Liver (tissue), 9 donors: ENCODE results near the gene TCEA2. TPM values are rescaled to one million over a fixed set of nuclear protein-coding genes. Genes with fewer than 3 reads are reported as not detected.

Experiments
- DNase-seq: peaks from one replicate; pipeline ENCODE4 v3.0.0-alpha.2; 2017; ENCODE audit warnings: low spot score
- H3K27ac ChIP-seq, 2 donors: one replicate each; pipeline ENCODE4 v1.7.0; 2013; ENCODE audit warnings: inconsistent platforms in 2 of 2, low read length in 2 of 2, control low read depth in 1 of 2, low read depth in 1 of 2, mild to moderate bottlenecking in 1 of 2
- H3K27me3 ChIP-seq, 4 donors: one replicate each; pipeline versions ENCODE4 v1.6.1 to v1.7.0; 2013; ENCODE audit warnings: low read length in 3 of 4, inconsistent platforms in 1 of 4, mild to moderate bottlenecking in 1 of 4, moderate library complexity in 1 of 4; ENCODE audit not compliant: control insufficient read depth in 4 of 4, insufficient read depth in 4 of 4
- H3K36me3 ChIP-seq, 4 donors: one replicate each; pipeline versions ENCODE4 v1.6.1 to v1.7.0; 2013; ENCODE audit warnings: low read length in 3 of 4, mild to moderate bottlenecking in 3 of 4, low read depth in 1 of 4, moderate library complexity in 1 of 4; ENCODE audit not compliant: control insufficient read depth in 4 of 4, insufficient read depth in 3 of 4
- H3K4me1 ChIP-seq, 4 donors: one replicate each; pipeline versions ENCODE4 v1.6.1 to v1.7.0; 2013; ENCODE audit warnings: low read length in 3 of 4, mild to moderate bottlenecking in 3 of 4, moderate library complexity in 1 of 4; ENCODE audit not compliant: control insufficient read depth in 4 of 4, insufficient read depth in 4 of 4
- H3K4me3 ChIP-seq, 3 donors: one replicate each; pipeline versions ENCODE4 v1.6.1 to v1.7.0; 2013; ENCODE audit warnings: low read length in 3 of 3, control low read depth in 1 of 3, low read depth in 1 of 3, mild to moderate bottlenecking in 1 of 3
- H3K9ac ChIP-seq, 2 donors: one replicate each; pipeline ENCODE4 v1.7.0; 2013; ENCODE audit warnings: low read length in 2 of 2, mild to moderate bottlenecking in 2 of 2, moderate library complexity in 2 of 2, control low read depth in 1 of 2, low read depth in 1 of 2
- H3K9me3 ChIP-seq, 4 donors: one replicate each; pipeline versions ENCODE4 v1.6.1 to v1.7.0; 2013; ENCODE audit warnings: low read length in 3 of 4; ENCODE audit not compliant: control insufficient read depth in 4 of 4
- EGR1 ChIP-seq, 2 donors: IDR thresholded peaks; 2 replicates each; pipeline ENCODE4 v1.6.1; 2016 to 2018; ENCODE audit warnings: antibody characterized with exemption in 2 of 2, low read depth in 2 of 2
- FOXA1 ChIP-seq: IDR thresholded peaks from 2 replicates; pipeline ENCODE4 v1.6.1; 2016; ENCODE audit warnings: antibody characterized with exemption
- FOXA2 ChIP-seq: IDR thresholded peaks from 2 replicates; pipeline ENCODE4 v1.6.1; 2016; ENCODE audit warnings: antibody characterized with exemption
- GABPA ChIP-seq, 2 donors: IDR thresholded peaks in 1 of 2; conservative IDR thresholded peaks in 1 of 2; 2 replicates each; pipeline ENCODE4 v1.6.1; 2016; ENCODE audit warnings: antibody characterized with exemption in 2 of 2, mild to moderate bottlenecking in 1 of 2, moderate library complexity in 1 of 2
- HNF4A ChIP-seq, 2 donors: conservative IDR thresholded peaks; 2 replicates each; pipeline ENCODE4 v1.6.1; 2016; ENCODE audit warnings: antibody characterized with exemption in 2 of 2, mild to moderate bottlenecking in 2 of 2
- HNF4G ChIP-seq: IDR thresholded peaks from 2 replicates; pipeline ENCODE4 v1.6.1; 2016; ENCODE audit warnings: antibody characterized with exemption
- JUND ChIP-seq, 2 donors: IDR thresholded peaks; 2 replicates each; pipeline ENCODE4 v1.6.1; 2016; ENCODE audit warnings: antibody characterized with exemption in 2 of 2
- NR2F2 ChIP-seq: IDR thresholded peaks from 2 replicates; pipeline ENCODE4 v1.6.1; 2016; ENCODE audit warnings: antibody characterized with exemption
- RAD21 ChIP-seq, 2 donors: IDR thresholded peaks; 2 replicates each; pipeline ENCODE4 v1.6.1; 2016; ENCODE audit warnings: antibody characterized with exemption in 2 of 2, mild to moderate bottlenecking in 2 of 2
- RXRA ChIP-seq, 2 donors: IDR thresholded peaks; 2 replicates each; pipeline ENCODE4 v1.6.1; 2017 to 2018; ENCODE audit warnings: antibody characterized with exemption in 2 of 2, mild to moderate bottlenecking in 1 of 2
- SP1 ChIP-seq: IDR thresholded peaks from 2 replicates; pipeline ENCODE4 v1.6.1; 2018; ENCODE audit warnings: antibody characterized with exemption, mild to moderate bottlenecking
- TAF1 ChIP-seq: conservative IDR thresholded peaks from 2 replicates; pipeline ENCODE4 v1.6.1; 2016; ENCODE audit warnings: antibody characterized with exemption, mild to moderate bottlenecking
- YY1 ChIP-seq: IDR thresholded peaks from 2 replicates; pipeline ENCODE4 v1.6.1; 2016; ENCODE audit warnings: antibody characterized with exemption, mild to moderate bottlenecking
- WGBS: extraction: QIAGEN DNeasy Blood & Tissue Kit; methylation state at CpG from one replicate; pipeline ENCODE4 v1.1.7; 2013; 5-methylcytosine and 5-hydroxymethylcytosine counted together
- polyA plus RNA-seq, 2 donors: library from polyadenylated mRNA; stranded (reverse) in 1 of 2; unstranded in 1 of 2; fragments of 200-250 nt in 1 of 2; fragments of >200 nt in 1 of 2; fragmentation: Nextera tagmentation in 1 of 2; extraction: Ambion mirVana in 1 of 2; gene quantifications; one replicate each; pipeline versions ENCODE4 v1.2.1 to v1.2.3, GENCODE V29; 2013 to 2015
- total RNA-seq, 2 donors: library from RNA; depleted of rRNA; stranded (reverse); fragments of >200 nt; gene quantifications; one replicate each; pipeline ENCODE4 v1.2.3, GENCODE V29; 2014
- TF ChIP-seq, protein P1 (sequence below): IDR thresholded peaks from 2 replicates; pipeline ENCODE4 v1.6.1; 2016; ENCODE audit warnings: antibody characterized with exemption, mild to moderate bottlenecking
- TF ChIP-seq, protein P2 (sequence below): IDR thresholded peaks from 2 replicates; pipeline ENCODE4 v1.6.1; 2016; ENCODE audit warnings: antibody characterized with exemption
- TF ChIP-seq, protein P3 (sequence below): fragments of 150-350 bp; IDR thresholded peaks from 2 replicates; pipeline ENCODE4 v1.5.1; 2017; ENCODE audit warnings: improper control_type of control experiment, low read depth, low read length; ENCODE audit not compliant: missing input control
- TF ChIP-seq, protein P4 (sequence below): IDR thresholded peaks from 2 replicates; pipeline ENCODE4 v1.6.1; 2016; ENCODE audit warnings: antibody characterized with exemption
- TF ChIP-seq, protein P5 (sequence below): IDR thresholded peaks from 2 replicates; pipeline ENCODE4 v1.6.1; 2016; ENCODE audit warnings: antibody characterized with exemption
- donor health status: healthy.
- donor health status: healthy.
- donor health status: healthy.
- donor health status: healthy.
- donor health status: healthy.

The TCEA2 gene
- total and polyA plus RNA-seq, 4 donors, result 4.6 to 22.6 (median 11.8) TPM

DNA sequence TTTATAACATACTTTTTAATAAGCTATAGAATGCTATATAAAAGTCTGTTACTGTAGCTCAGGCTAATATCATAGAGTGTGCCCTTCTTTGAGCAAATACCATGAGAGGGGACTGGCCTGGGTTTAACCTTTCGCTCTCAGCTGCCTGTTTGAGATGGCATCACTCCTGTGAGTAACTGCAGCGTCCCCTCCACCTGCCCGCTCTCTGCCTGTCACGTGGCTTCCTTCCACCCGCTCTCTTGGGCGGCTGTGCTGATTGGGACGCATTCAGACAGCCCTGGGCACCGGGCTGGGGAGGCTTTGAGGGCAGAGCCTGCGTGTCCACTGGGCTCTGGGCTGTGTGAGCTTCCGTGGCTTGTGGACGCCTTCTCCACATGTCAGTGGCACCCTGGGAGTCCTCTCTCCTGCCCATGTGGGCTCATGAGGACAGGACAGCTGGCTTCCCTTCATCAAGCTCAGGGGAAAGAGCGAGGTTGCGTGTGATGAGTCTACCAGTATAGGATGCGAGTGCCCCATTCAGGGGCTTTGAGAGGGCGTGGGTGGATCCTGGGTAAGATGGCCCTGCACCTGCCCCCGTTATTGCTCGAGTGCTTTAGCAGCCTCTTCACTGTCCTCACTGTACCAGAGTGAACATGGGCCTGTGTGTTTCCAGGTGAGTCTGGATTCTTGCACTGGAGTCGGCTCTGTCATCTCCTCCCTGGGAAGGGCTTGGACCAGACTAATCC, 37.7 kb upstream of the TCEA2 start:
- peaks cover 15 to 34% (median 27%) of the 10 kb centered on the region in 4 donors for H3K4me1 ChIP-seq
- no peaks in the 10 kb centered on the region for H3K27me3 ChIP-seq
- TF ChIP-seq, protein P1, sequence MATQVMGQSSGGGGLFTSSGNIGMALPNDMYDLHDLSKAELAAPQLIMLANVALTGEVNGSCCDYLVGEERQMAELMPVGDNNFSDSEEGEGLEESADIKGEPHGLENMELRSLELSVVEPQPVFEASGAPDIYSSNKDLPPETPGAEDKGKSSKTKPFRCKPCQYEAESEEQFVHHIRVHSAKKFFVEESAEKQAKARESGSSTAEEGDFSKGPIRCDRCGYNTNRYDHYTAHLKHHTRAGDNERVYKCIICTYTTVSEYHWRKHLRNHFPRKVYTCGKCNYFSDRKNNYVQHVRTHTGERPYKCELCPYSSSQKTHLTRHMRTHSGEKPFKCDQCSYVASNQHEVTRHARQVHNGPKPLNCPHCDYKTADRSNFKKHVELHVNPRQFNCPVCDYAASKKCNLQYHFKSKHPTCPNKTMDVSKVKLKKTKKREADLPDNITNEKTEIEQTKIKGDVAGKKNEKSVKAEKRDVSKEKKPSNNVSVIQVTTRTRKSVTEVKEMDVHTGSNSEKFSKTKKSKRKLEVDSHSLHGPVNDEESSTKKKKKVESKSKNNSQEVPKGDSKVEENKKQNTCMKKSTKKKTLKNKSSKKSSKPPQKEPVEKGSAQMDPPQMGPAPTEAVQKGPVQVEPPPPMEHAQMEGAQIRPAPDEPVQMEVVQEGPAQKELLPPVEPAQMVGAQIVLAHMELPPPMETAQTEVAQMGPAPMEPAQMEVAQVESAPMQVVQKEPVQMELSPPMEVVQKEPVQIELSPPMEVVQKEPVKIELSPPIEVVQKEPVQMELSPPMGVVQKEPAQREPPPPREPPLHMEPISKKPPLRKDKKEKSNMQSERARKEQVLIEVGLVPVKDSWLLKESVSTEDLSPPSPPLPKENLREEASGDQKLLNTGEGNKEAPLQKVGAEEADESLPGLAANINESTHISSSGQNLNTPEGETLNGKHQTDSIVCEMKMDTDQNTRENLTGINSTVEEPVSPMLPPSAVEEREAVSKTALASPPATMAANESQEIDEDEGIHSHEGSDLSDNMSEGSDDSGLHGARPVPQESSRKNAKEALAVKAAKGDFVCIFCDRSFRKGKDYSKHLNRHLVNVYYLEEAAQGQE, result peak; percentile 69
- TF ChIP-seq, protein P2, sequence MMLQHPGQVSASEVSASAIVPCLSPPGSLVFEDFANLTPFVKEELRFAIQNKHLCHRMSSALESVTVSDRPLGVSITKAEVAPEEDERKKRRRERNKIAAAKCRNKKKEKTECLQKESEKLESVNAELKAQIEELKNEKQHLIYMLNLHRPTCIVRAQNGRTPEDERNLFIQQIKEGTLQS, result no peak
- TF ChIP-seq FOXA1 (no peak), EGR1 (IDR thresholded peaks at IDR 0.05; ENCODE audit: low read depth in 2 of 2) (no peak), GABPA (IDR thresholded peaks at IDR 0.05 in 1 of 2, conservative IDR thresholded peaks at IDR 0.05 in 1 of 2) (peak in 1 of 2 donors; percentile 65), HNF4G (no peak), JUND (IDR thresholded peaks at IDR 0.05) (peak in 1 of 2 donors; percentile 58), SP1 (peak; percentile 88), FOXA2 (peak; percentile 50), RAD21 (IDR thresholded peaks at IDR 0.05) (no peak), YY1 (peak; percentile 45), HNF4A (conservative IDR thresholded peaks at IDR 0.05) (peak; percentile 51 to 81), RXRA (IDR thresholded peaks at IDR 0.05) (peak; percentile 84 to 96), TAF1 (peak; percentile 57), NR2F2 (no peak)
- TF ChIP-seq, protein P3, sequence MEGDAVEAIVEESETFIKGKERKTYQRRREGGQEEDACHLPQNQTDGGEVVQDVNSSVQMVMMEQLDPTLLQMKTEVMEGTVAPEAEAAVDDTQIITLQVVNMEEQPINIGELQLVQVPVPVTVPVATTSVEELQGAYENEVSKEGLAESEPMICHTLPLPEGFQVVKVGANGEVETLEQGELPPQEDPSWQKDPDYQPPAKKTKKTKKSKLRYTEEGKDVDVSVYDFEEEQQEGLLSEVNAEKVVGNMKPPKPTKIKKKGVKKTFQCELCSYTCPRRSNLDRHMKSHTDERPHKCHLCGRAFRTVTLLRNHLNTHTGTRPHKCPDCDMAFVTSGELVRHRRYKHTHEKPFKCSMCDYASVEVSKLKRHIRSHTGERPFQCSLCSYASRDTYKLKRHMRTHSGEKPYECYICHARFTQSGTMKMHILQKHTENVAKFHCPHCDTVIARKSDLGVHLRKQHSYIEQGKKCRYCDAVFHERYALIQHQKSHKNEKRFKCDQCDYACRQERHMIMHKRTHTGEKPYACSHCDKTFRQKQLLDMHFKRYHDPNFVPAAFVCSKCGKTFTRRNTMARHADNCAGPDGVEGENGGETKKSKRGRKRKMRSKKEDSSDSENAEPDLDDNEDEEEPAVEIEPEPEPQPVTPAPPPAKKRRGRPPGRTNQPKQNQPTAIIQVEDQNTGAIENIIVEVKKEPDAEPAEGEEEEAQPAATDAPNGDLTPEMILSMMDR, result no peak
- TF ChIP-seq, protein P4, sequence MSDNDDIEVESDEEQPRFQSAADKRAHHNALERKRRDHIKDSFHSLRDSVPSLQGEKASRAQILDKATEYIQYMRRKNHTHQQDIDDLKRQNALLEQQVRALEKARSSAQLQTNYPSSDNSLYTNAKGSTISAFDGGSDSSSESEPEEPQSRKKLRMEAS, result no peak
- TF ChIP-seq, protein P5, sequence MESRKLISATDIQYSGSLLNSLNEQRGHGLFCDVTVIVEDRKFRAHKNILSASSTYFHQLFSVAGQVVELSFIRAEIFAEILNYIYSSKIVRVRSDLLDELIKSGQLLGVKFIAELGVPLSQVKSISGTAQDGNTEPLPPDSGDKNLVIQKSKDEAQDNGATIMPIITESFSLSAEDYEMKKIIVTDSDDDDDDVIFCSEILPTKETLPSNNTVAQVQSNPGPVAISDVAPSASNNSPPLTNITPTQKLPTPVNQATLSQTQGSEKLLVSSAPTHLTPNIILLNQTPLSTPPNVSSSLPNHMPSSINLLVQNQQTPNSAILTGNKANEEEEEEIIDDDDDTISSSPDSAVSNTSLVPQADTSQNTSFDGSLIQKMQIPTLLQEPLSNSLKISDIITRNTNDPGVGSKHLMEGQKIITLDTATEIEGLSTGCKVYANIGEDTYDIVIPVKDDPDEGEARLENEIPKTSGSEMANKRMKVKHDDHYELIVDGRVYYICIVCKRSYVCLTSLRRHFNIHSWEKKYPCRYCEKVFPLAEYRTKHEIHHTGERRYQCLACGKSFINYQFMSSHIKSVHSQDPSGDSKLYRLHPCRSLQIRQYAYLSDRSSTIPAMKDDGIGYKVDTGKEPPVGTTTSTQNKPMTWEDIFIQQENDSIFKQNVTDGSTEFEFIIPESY, result no peak
- 67% methylated on average over 18 of the region's 18 CpGs for WGBS
- DNase-seq, result no peak
- H3K27ac ChIP-seq, result peak overlapping the region; percentile 68 to 93
- H3K36me3 ChIP-seq, result peaks cover 13 to 54% (median 28%) of the 10 kb centered on the region in 4 donors
- no peak overlapping the region for H3K4me3 ChIP-seq
- H3K9me3 ChIP-seq, result no peaks in the 10 kb centered on the region
- no peak overlapping the region for H3K9ac ChIP-seq
